Mucosa of descending colon (tissue), 3 donors: Measurements from ENCODE around the gene GALNT18. TPM values are rescaled to one million over a fixed set of nuclear protein-coding genes. Genes with fewer than 3 reads are reported as not detected.

ENCODE experiments used
- ATAC-seq: fragments of 200-7000 bp; cut with Tn5 transposase; one replicate; pipeline ENCODE4 v1.9.1; 2020; ENCODE audit warnings: mild to moderate bottlenecking, moderate library complexity
- DNase-seq, 3 donors: peaks; one replicate each; pipeline ENCODE4 v3.0.0-alpha.2; 2020
- H3K36me3 ChIP-seq: fragments of 200-600 bp; one replicate; pipeline ENCODE4 v1.8.0; 2021; ENCODE audit warnings: low read depth, mild to moderate bottlenecking
- H3K4me1 ChIP-seq: fragments of 200-600 bp; one replicate; pipeline ENCODE4 v1.8.0; 2021; ENCODE audit warnings: low read depth, mild to moderate bottlenecking
- H3K4me3 ChIP-seq: fragments of 200-600 bp; one replicate; pipeline ENCODE4 v1.8.0; 2021; ENCODE audit warnings: mild to moderate bottlenecking
- H3K9me3 ChIP-seq: fragments of 200-600 bp; one replicate; pipeline ENCODE4 v1.8.0; 2021; ENCODE audit warnings: mild to moderate bottlenecking
- CTCF ChIP-seq: fragments of 200-600 bp; IDR thresholded peaks from one replicate; pipeline ENCODE4 v1.8.0; 2022; ENCODE audit warnings: antibody characterized with exemption, mild to moderate bottlenecking
- intact Hi-C, 2 donors: fragments of 100-400 bp; cut with DNase I in 1 of 2; cut with micrococcal nuclease in 1 of 2; formaldehyde crosslinking; loops; one replicate each; pipeline versions ENCODE4 v1.11.0 to v1.11.1; 2022; cut with DNase I, micrococcal nuclease
- total RNA-seq, 3 donors: library from RNA; stranded (reverse); fragmentation: NEBNext Ultra II Directional in 2 of 3; extraction: Animal tissue kit (Norgen Biotek cat#: 25700) in 2 of 3; gene quantifications; one replicate each; pipeline versions ENCODE4 v1.2.1 to v1.2.4, GENCODE V29; 2021 to 2023
- donor health status: DM: no; HTN: no; CAD: no; lungs with moderate emphysema.
- donor health status: DM: no; HTN: no; CAD: no.
- donor health status: DM: no; HTN: yes; CAD: no.

GALNT18 gene
- total RNA-seq, 3 donors from 2014 or later, result 2.0 to 27.8 (median 5.4) TPM

DNA sequence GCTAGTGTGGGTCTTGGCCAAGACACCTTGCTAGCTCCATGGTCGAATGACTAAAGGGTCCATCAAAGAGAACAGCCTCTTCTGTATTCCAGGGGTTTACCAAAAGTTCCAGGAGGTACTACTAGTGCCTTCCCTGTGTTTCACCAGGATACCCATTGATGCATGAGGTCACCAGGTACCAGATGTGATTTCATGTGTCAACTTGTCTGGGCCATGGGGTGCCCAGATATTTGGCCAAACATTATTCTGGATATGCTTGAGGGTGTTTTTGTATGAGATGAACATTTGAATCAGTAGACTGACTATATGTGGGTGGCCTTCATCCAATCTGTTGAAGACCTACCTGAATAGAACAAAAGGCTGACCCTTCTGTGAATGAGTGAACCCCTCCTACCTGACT lies 92.8 kb downstream of the GALNT18 start:
- ATAC-seq, result no peak
- Histone ChIP-seq H3K36me3 (no peaks in the 10 kb centered on the region), H3K9me3 (no peaks in the 10 kb centered on the region), H3K4me1 (no peaks in the 10 kb centered on the region), H3K4me3 (no peak overlapping the region)
- no peak for DNase-seq
- no peak for TF ChIP-seq CTCF
- intact Hi-C loops, result no loop called here

DNA sequence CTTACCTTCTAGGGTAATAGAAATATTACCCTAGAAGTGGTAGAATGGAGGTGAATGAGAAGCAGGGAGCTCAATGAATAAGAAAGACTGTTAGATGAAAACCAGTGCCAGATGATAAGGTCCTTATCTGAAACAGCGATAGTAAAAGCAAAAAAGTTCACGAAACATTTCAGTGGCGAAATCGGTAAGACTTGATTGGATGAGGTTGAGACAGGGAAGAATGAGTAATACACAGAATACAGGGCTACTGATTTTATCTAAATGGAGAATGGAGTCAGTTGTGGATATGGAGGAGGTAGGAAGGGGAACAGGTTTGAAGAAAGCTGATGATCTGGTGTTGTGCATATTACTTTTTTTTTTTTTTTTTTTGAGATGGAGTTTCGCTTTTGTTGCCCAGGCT lies 96.5 kb downstream of the GALNT18 start:
- Histone ChIP-seq H3K4me3 (no peak overlapping the region), H3K9me3 (no peaks in the 10 kb centered on the region), H3K4me1 (no peaks in the 10 kb centered on the region), H3K36me3 (no peaks in the 10 kb centered on the region)
- intact Hi-C loops, result no loop called here
- no peak for ATAC-seq
- TF ChIP-seq CTCF, result no peak
- DNase-seq, result no peak

- no peaks in the 10 kb centered on the region for H3K36me3 ChIP-seq
- H3K4me3 ChIP-seq, result no peak overlapping the region
- intact Hi-C loops, result no loop called here
- H3K9me3 ChIP-seq, result no peaks in the 10 kb centered on the region
- no peak for ATAC-seq
- DNase-seq, result no peak
- TF ChIP-seq CTCF, result no peak
- no peaks in the 10 kb centered on the region for H3K4me1 ChIP-seq
Observed at GRCh38 chr11:11524436-11525061, 97.3 kb downstream of the GALNT18 start.

DNA sequence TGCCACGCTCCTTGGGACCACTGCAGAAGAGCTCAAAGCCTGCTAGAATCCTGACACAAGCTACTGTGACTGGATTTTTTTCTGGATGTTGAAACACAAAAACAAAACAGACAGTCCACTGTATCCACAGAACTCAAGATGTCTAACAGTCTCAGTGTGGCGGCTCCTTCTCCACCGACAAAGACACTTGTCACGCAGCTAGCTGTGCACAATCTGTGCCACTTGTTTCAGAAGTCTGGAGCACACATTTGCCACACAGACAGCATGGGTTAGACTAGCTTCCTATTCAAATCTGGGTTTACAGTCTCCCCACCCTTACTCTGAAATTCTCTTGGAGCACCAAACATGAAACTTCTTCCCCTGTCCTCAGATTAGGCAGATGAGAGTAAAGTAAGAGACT lies 99.2 kb downstream of the GALNT18 start:
- Histone ChIP-seq H3K4me1 (no peaks in the 10 kb centered on the region), H3K36me3 (no peaks in the 10 kb centered on the region), H3K4me3 (no peak overlapping the region), H3K9me3 (no peaks in the 10 kb centered on the region)
- TF ChIP-seq CTCF, result no peak
- DNase-seq, result no peak
- ATAC-seq, result no peak
- intact Hi-C loops, result no loop called here

- DNase-seq, result no peak
- intact Hi-C loops, result no loop called here
- Histone ChIP-seq H3K9me3 (no peaks in the 10 kb centered on the region), H3K36me3 (no peaks in the 10 kb centered on the region), H3K4me3 (no peak overlapping the region), H3K4me1 (no peaks in the 10 kb centered on the region)
- ATAC-seq, result no peak
- TF ChIP-seq CTCF, result no peak
Observed at GRCh38 chr11:11521306-11522002, 100.4 kb downstream of the GALNT18 start.
